Activated T-cell treated with anti-CD3 and anti-CD28 coated beads, Interleukin-2, amount 50 U/mL, for 24 hours (primary cell): ENCODE measurements around the gene IP6K3.

Experiments
- DNase-seq: peaks from one replicate; pipeline ENCODE4 v3.0.0-alpha.2; 2020
- H3K27ac Mint-ChIP-seq: 2 replicates; pipeline ENCODE4 v1.8.0; 2020; ENCODE audit warnings: mild to moderate bottlenecking, mixed read lengths
- H3K27me3 Mint-ChIP-seq: 2 replicates; pipeline ENCODE4 v1.8.0; 2020; ENCODE audit warnings: mixed read lengths
- H3K36me3 Mint-ChIP-seq: 2 replicates; pipeline ENCODE4 v1.8.0; 2020; ENCODE audit warnings: low read depth, mixed read lengths
- H3K4me1 Mint-ChIP-seq: 2 replicates; pipeline ENCODE4 v1.8.0; 2020; ENCODE audit warnings: low read depth, mixed read lengths
- H3K4me3 Mint-ChIP-seq: 2 replicates; pipeline ENCODE4 v1.8.0; 2020; ENCODE audit warnings: mild to moderate bottlenecking, moderate library complexity, mixed read lengths
- H3K9me3 Mint-ChIP-seq: 2 replicates; pipeline ENCODE4 v1.8.0; 2020; ENCODE audit warnings: mixed read lengths

IP6K3 gene

GRCh38 chr6:33731751-33732282 lies 14.9 kb downstream of the IP6K3 start:
- H3K27ac Mint-ChIP-seq: no peak overlapping the region
- no peaks in the 10 kb centered on the region for H3K9me3 Mint-ChIP-seq
- no peaks in the 10 kb centered on the region for H3K36me3 Mint-ChIP-seq
- H3K27me3 Mint-ChIP-seq: no peaks in the 10 kb centered on the region
- no peak overlapping the region for H3K4me3 Mint-ChIP-seq
- DNase-seq: no peak
- no peaks in the 10 kb centered on the region for H3K4me1 Mint-ChIP-seq

GRCh38 chr6:33731035-33731434 lies 15.7 kb downstream of the IP6K3 start:
- no peaks in the 10 kb centered on the region for H3K9me3 Mint-ChIP-seq
- H3K4me3 Mint-ChIP-seq: no peak overlapping the region
- no peaks in the 10 kb centered on the region for H3K36me3 Mint-ChIP-seq
- no peak for DNase-seq
- no peak overlapping the region for H3K27ac Mint-ChIP-seq
- H3K4me1 Mint-ChIP-seq: no peaks in the 10 kb centered on the region
- H3K27me3 Mint-ChIP-seq: no peaks in the 10 kb centered on the region

- no peak for DNase-seq
- no peaks in the 10 kb centered on the region for H3K4me1 Mint-ChIP-seq
- H3K27ac Mint-ChIP-seq: no peak overlapping the region
- H3K9me3 Mint-ChIP-seq: no peaks in the 10 kb centered on the region
- no peaks in the 10 kb centered on the region for H3K27me3 Mint-ChIP-seq
- H3K36me3 Mint-ChIP-seq: no peaks in the 10 kb centered on the region
- H3K4me3 Mint-ChIP-seq: no peak overlapping the region
Measured at GRCh38 chr6:33730611-33731010, 16.1 kb downstream of the IP6K3 start.

GRCh38 chr6:33729059-33729458 lies 17.6 kb downstream of the IP6K3 start:
- peaks cover 9% of the 10 kb centered on the region for H3K4me1 Mint-ChIP-seq
- DNase-seq: no peak
- H3K27me3 Mint-ChIP-seq: no peaks in the 10 kb centered on the region
- no peak overlapping the region for H3K4me3 Mint-ChIP-seq
- H3K27ac Mint-ChIP-seq: no peak overlapping the region
- no peaks in the 10 kb centered on the region for H3K36me3 Mint-ChIP-seq
- H3K9me3 Mint-ChIP-seq: no peaks in the 10 kb centered on the region

GRCh38 chr6:33728438-33728837 lies 18.3 kb downstream of the IP6K3 start:
- peaks cover 14% of the 10 kb centered on the region for H3K4me1 Mint-ChIP-seq
- H3K27me3 Mint-ChIP-seq: no peaks in the 10 kb centered on the region
- no peak for DNase-seq
- H3K4me3 Mint-ChIP-seq: no peak overlapping the region
- H3K36me3 Mint-ChIP-seq: no peaks in the 10 kb centered on the region
- no peak overlapping the region for H3K27ac Mint-ChIP-seq
- no peaks in the 10 kb centered on the region for H3K9me3 Mint-ChIP-seq

- Mint-ChIP-seq H3K4me3 (no peak overlapping the region), H3K27me3 (no peaks in the 10 kb centered on the region), H3K4me1 (peaks cover 17% of the 10 kb centered on the region), H3K27ac (no peak overlapping the region), H3K9me3 (no peaks in the 10 kb centered on the region), H3K36me3 (no peaks in the 10 kb centered on the region)
- no peak for DNase-seq
Measured at GRCh38 chr6:33727932-33728331, 18.8 kb downstream of the IP6K3 start.

GRCh38 chr6:33727126-33727525 lies 19.6 kb downstream of the IP6K3 start:
- DNase-seq: no peak
- H3K4me3 Mint-ChIP-seq: no peak overlapping the region
- H3K9me3 Mint-ChIP-seq: no peaks in the 10 kb centered on the region
- no peak overlapping the region for H3K27ac Mint-ChIP-seq
- H3K36me3 Mint-ChIP-seq: no peaks in the 10 kb centered on the region
- H3K4me1 Mint-ChIP-seq: peaks cover 17% of the 10 kb centered on the region
- no peaks in the 10 kb centered on the region for H3K27me3 Mint-ChIP-seq

GRCh38 chr6:33726696-33727095 lies 20.0 kb downstream of the IP6K3 start:
- Mint-ChIP-seq H3K36me3 (no peaks in the 10 kb centered on the region), H3K27ac (no peak overlapping the region), H3K4me3 (no peak overlapping the region), H3K4me1 (peaks cover 17% of the 10 kb centered on the region), H3K27me3 (no peaks in the 10 kb centered on the region), H3K9me3 (no peaks in the 10 kb centered on the region)
- DNase-seq: no peak

GRCh38 chr6:33725891-33726673 lies 20.6 kb downstream of the IP6K3 start:
- Mint-ChIP-seq H3K4me3 (no peak overlapping the region), H3K27me3 (no peaks in the 10 kb centered on the region), H3K4me1 (peaks cover 17% of the 10 kb centered on the region), H3K9me3 (no peaks in the 10 kb centered on the region), H3K27ac (no peak overlapping the region), H3K36me3 (no peaks in the 10 kb centered on the region)
- no peak for DNase-seq

- no peaks in the 10 kb centered on the region for H3K36me3 Mint-ChIP-seq
- no peak overlapping the region for H3K4me3 Mint-ChIP-seq
- no peak overlapping the region for H3K27ac Mint-ChIP-seq
- no peak for DNase-seq
- H3K27me3 Mint-ChIP-seq: no peaks in the 10 kb centered on the region
- no peaks in the 10 kb centered on the region for H3K9me3 Mint-ChIP-seq
- peaks cover 17% of the 10 kb centered on the region for H3K4me1 Mint-ChIP-seq
Measured at GRCh38 chr6:33725222-33725621, 21.5 kb downstream of the IP6K3 start.

GRCh38 chr6:33724102-33725023 lies 22.3 kb downstream of the IP6K3 start:
- no peak for DNase-seq
- H3K27ac Mint-ChIP-seq: peak overlapping the region; percentile 18
- H3K27me3 Mint-ChIP-seq: no peaks in the 10 kb centered on the region
- no peaks in the 10 kb centered on the region for H3K9me3 Mint-ChIP-seq
- no peak overlapping the region for H3K4me3 Mint-ChIP-seq
- H3K36me3 Mint-ChIP-seq: no peaks in the 10 kb centered on the region
- peaks cover 17% of the 10 kb centered on the region for H3K4me1 Mint-ChIP-seq

GRCh38 chr6:33723371-33724085 lies 23.2 kb downstream of the IP6K3 start:
- H3K4me1 Mint-ChIP-seq: peaks cover 17% of the 10 kb centered on the region
- H3K36me3 Mint-ChIP-seq: no peaks in the 10 kb centered on the region
- H3K4me3 Mint-ChIP-seq: no peak overlapping the region
- DNase-seq: no peak
- H3K9me3 Mint-ChIP-seq: no peaks in the 10 kb centered on the region
- no peaks in the 10 kb centered on the region for H3K27me3 Mint-ChIP-seq
- no peak overlapping the region for H3K27ac Mint-ChIP-seq

- no peaks in the 10 kb centered on the region for H3K36me3 Mint-ChIP-seq
- no peaks in the 10 kb centered on the region for H3K9me3 Mint-ChIP-seq
- H3K27ac Mint-ChIP-seq: no peak overlapping the region
- no peak for DNase-seq
- peaks cover 17% of the 10 kb centered on the region for H3K4me1 Mint-ChIP-seq
- H3K4me3 Mint-ChIP-seq: no peak overlapping the region
- no peaks in the 10 kb centered on the region for H3K27me3 Mint-ChIP-seq
Measured at GRCh38 chr6:33722103-33722623, 24.5 kb downstream of the IP6K3 start.

- Mint-ChIP-seq H3K36me3 (no peaks in the 10 kb centered on the region), H3K9me3 (no peaks in the 10 kb centered on the region), H3K4me3 (no peak overlapping the region), H3K27me3 (no peaks in the 10 kb centered on the region), H3K4me1 (peaks cover 17% of the 10 kb centered on the region), H3K27ac (no peak overlapping the region)
- no peak for DNase-seq
Measured at GRCh38 chr6:33721508-33721907, 25.2 kb downstream of the IP6K3 start.
